GM18868 (cell line): ENCODE measurements around the gene IL25.

Experiments used
- ATAC-seq: cut with Tn5 transposase; IDR thresholded peaks from one replicate; pipeline ENCODE4 v1.9.1; 2021; ENCODE audit warnings: mild to moderate bottlenecking, moderate library complexity; ENCODE audit not compliant: unreplicated experiment

The IL25 gene

GRCh38 chr14:23352506-23353432 is 19.8 kb upstream of the IL25 start, which contains the start of gene SLC22A17:
Gene SLC22A17, minus strand, starts transcription at chr14:23352887.
- no peak for ATAC-seq

- ATAC-seq: no peak
Measured at GRCh38 chr14:23353433-23353780, 19.2 kb upstream of the IL25 start.

- no peak for ATAC-seq
Measured at GRCh38 chr14:23354990-23355389, 17.6 kb upstream of the IL25 start.

- no peak for ATAC-seq
Measured at GRCh38 chr14:23355871-23356435, 16.7 kb upstream of the IL25 start.

GRCh38 chr14:23356662-23357061 is 15.9 kb upstream of the IL25 start:
- ATAC-seq: no peak

GRCh38 chr14:23357261-23357660 is 15.3 kb upstream of the IL25 start:
- no peak for ATAC-seq

- no peak for ATAC-seq
Measured at GRCh38 chr14:23358042-23358441, 14.6 kb upstream of the IL25 start.

GRCh38 chr14:23358553-23359166 is 13.9 kb upstream of the IL25 start:
- ATAC-seq: no peak

- no peak for ATAC-seq
Measured at GRCh38 chr14:23359167-23359626, 13.4 kb upstream of the IL25 start.

GRCh38 chr14:23359722-23360447 is 12.7 kb upstream of the IL25 start:
- ATAC-seq: no peak

- no peak for ATAC-seq
Measured at GRCh38 chr14:23360496-23360895, 12.1 kb upstream of the IL25 start.

GRCh38 chr14:23361320-23361719 is 11.3 kb upstream of the IL25 start:
- ATAC-seq: no peak

GRCh38 chr14:23361763-23362162 is 10.8 kb upstream of the IL25 start:
- ATAC-seq: no peak

- no peak for ATAC-seq
Measured at GRCh38 chr14:23362200-23362599, 10.4 kb upstream of the IL25 start.

GRCh38 chr14:23364164-23365035 is 8.2 kb upstream of the IL25 start:
- ATAC-seq: no peak

- no peak for ATAC-seq
Measured at GRCh38 chr14:23365036-23365731, 7.4 kb upstream of the IL25 start, which contains the start of gene EFS. Gene EFS, minus strand, starts transcription at chr14:23365172. Its CDS starts 147 bp downstream, at chr14:23365025.

- ATAC-seq: no peak
Measured at GRCh38 chr14:23365732-23366425, 6.7 kb upstream of the IL25 start.

- ATAC-seq: no peak
Measured at GRCh38 chr14:23366426-23366921, 6.1 kb upstream of the IL25 start.

- no peak for ATAC-seq
Measured at GRCh38 chr14:23370221-23370620, 2.4 kb upstream of the IL25 start.
